ENCODE results near the gene ACOT8. TPM values are rescaled to one million over a fixed set of nuclear protein-coding genes. Genes with fewer than 3 reads are reported as not detected.

The ACOT8 gene
- total and polyA plus RNA-seq, 4 donors = 24.7 to 34.3 (median 31.9) TPM

- no peak for TF ChIP-seq CTCF (IDR thresholded peaks at IDR 0.05; ENCODE audit: control extremely low read depth, extremely low read depth)
- WGBS, 2 donors = 91 to 93% methylated on average over 25 of the region's 25 CpGs
- H3K9me3 ChIP-seq (ENCODE audit: control insufficient read depth in 4 of 4, insufficient read depth in 3 of 4, low read length in 3 of 4) = no peaks in the 10 kb centered on the region
- no peaks in the 10 kb centered on the region for H3K27me3 ChIP-seq (ENCODE audit: control insufficient read depth in 3 of 3, insufficient read depth in 3 of 3, low read length in 2 of 3)
- no peak for ATAC-seq (ENCODE audit: insufficient read depth, low FRiP score)
- H3K36me3 ChIP-seq (ENCODE audit: control insufficient read depth in 4 of 4, insufficient read depth in 4 of 4, low read length in 4 of 4) = peaks cover 22 to 39% (median 25%) of the 10 kb centered on the region in 4 donors
- no peak overlapping the region for H3K27ac ChIP-seq (ENCODE audit: low read depth in 1 of 2, low read length in 1 of 2)
- no peak overlapping the region for H3K9ac ChIP-seq (ENCODE audit: insufficient read depth in 1 of 2, low read length in 2 of 2)
- H3K4me3 ChIP-seq = no peak overlapping the region
- DNase-seq = no peak
- peaks cover 0 to 11% (median 2%) of the 10 kb centered on the region in 5 donors for H3K4me1 ChIP-seq (ENCODE audit: control insufficient read depth in 5 of 5, insufficient read depth in 5 of 5, low read length in 5 of 5)
Measured at GRCh38 chr20:45840700-45841198, 16.4 kb downstream of the ACOT8 start.

DNA sequence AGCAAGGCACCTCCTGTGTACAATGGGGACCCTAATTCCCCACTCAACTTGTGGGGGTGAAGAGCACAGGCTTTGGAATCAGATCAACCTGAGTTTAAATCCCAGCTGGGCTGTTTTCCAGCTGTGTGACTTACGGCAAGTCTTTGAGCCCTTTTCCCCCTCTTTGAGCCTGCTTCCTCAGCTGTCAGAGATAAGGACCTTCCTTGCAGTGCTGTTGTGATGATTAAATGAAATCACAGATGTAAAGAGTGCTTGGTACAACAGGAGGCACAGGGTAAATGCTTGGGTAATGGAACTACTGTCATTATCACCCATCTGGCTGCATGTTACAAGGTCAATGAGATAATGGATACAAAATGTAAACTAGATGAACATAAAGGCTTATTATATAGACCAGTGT, 20.4 kb downstream of the ACOT8 start:
- no peak for DNase-seq
- no peak for ATAC-seq (ENCODE audit: insufficient read depth, low FRiP score)
- Histone ChIP-seq H3K4me1 (ENCODE audit: control insufficient read depth in 5 of 5, insufficient read depth in 5 of 5, low read length in 5 of 5) (peaks cover 6 to 31% (median 12%) of the 10 kb centered on the region in 5 donors), H3K27ac (ENCODE audit: low read depth in 1 of 2, low read length in 1 of 2) (peak overlapping the region in 1 of 2 donors; percentile 0), H3K36me3 (ENCODE audit: control insufficient read depth in 4 of 4, insufficient read depth in 4 of 4, low read length in 4 of 4) (peaks cover 7 to 23% (median 20%) of the 10 kb centered on the region in 4 donors), H3K9ac (ENCODE audit: insufficient read depth in 1 of 2, low read length in 2 of 2) (no peak overlapping the region), H3K27me3 (ENCODE audit: control insufficient read depth in 3 of 3, insufficient read depth in 3 of 3, low read length in 2 of 3) (no peaks in the 10 kb centered on the region), H3K4me3 (no peak overlapping the region), H3K9me3 (ENCODE audit: control insufficient read depth in 4 of 4, insufficient read depth in 3 of 4, low read length in 3 of 4) (no peaks in the 10 kb centered on the region)
- 46 to 75% methylated on average over 1 of the region's 1 CpG for WGBS, 2 donors
- TF ChIP-seq CTCF (IDR thresholded peaks at IDR 0.05; ENCODE audit: control extremely low read depth, extremely low read depth) = no peak

- H3K36me3 ChIP-seq (ENCODE audit: control insufficient read depth in 4 of 4, insufficient read depth in 4 of 4, low read length in 4 of 4) = peaks cover 7 to 18% (median 11%) of the 10 kb centered on the region in 4 donors
- no peak overlapping the region for H3K9ac ChIP-seq (ENCODE audit: insufficient read depth in 1 of 2, low read length in 2 of 2)
- ATAC-seq (ENCODE audit: insufficient read depth, low FRiP score) (no peak), DNase-seq (no peak)
- H3K9me3 ChIP-seq (ENCODE audit: control insufficient read depth in 4 of 4, insufficient read depth in 3 of 4, low read length in 3 of 4) = no peaks in the 10 kb centered on the region
- peak overlapping the region; percentile 3 to 49 for H3K27ac ChIP-seq (ENCODE audit: low read depth in 1 of 2, low read length in 1 of 2)
- H3K4me3 ChIP-seq = no peak overlapping the region
- no peak for TF ChIP-seq CTCF (IDR thresholded peaks at IDR 0.05; ENCODE audit: control extremely low read depth, extremely low read depth)
- peaks cover 6 to 31% (median 12%) of the 10 kb centered on the region in 5 donors for H3K4me1 ChIP-seq (ENCODE audit: control insufficient read depth in 5 of 5, insufficient read depth in 5 of 5, low read length in 5 of 5)
- 87 to 90% methylated on average over 5 of the region's 5 CpGs for WGBS, 2 donors
- H3K27me3 ChIP-seq (ENCODE audit: control insufficient read depth in 3 of 3, insufficient read depth in 3 of 3, low read length in 2 of 3) = no peaks in the 10 kb centered on the region
Measured at GRCh38 chr20:45835825-45836224, 21.4 kb downstream of the ACOT8 start.

- no peak overlapping the region for H3K4me3 ChIP-seq
- DNase-seq (no peak), ATAC-seq (ENCODE audit: insufficient read depth, low FRiP score) (no peak)
- no peaks in the 10 kb centered on the region for H3K27me3 ChIP-seq (ENCODE audit: control insufficient read depth in 3 of 3, insufficient read depth in 3 of 3, low read length in 2 of 3)
- WGBS, 2 donors = 56 to 69% methylated on average over 3 of the region's 3 CpGs
- H3K9ac ChIP-seq (ENCODE audit: insufficient read depth in 1 of 2, low read length in 2 of 2) = no peak overlapping the region
- peak overlapping the region in 1 of 2 donors; percentile 49 for H3K27ac ChIP-seq (ENCODE audit: low read depth in 1 of 2, low read length in 1 of 2)
- H3K9me3 ChIP-seq (ENCODE audit: control insufficient read depth in 4 of 4, insufficient read depth in 3 of 4, low read length in 3 of 4) = no peaks in the 10 kb centered on the region
- TF ChIP-seq CTCF (IDR thresholded peaks at IDR 0.05; ENCODE audit: control extremely low read depth, extremely low read depth) = no peak
- peaks cover 6 to 31% (median 12%) of the 10 kb centered on the region in 5 donors for H3K4me1 ChIP-seq (ENCODE audit: control insufficient read depth in 5 of 5, insufficient read depth in 5 of 5, low read length in 5 of 5)
- peaks cover 6 to 16% (median 7%) of the 10 kb centered on the region in 4 donors for H3K36me3 ChIP-seq (ENCODE audit: control insufficient read depth in 4 of 4, insufficient read depth in 4 of 4, low read length in 4 of 4)
Measured at GRCh38 chr20:45835329-45835765, 21.8 kb downstream of the ACOT8 start.
